HG03039 (cell line): Measurements from ENCODE around the gene CYP27B1.

Experiments used
- ATAC-seq: cut with Tn5 transposase; IDR thresholded peaks from one replicate; pipeline ENCODE4 v1.9.1; 2021; ENCODE audit warnings: mild to moderate bottlenecking, moderate library complexity; ENCODE audit not compliant: unreplicated experiment

The CYP27B1 gene

GRCh38 chr12:57752668-57753000, 14.2 kb downstream of the CYP27B1 start:
- ATAC-seq = no peak

DNA sequence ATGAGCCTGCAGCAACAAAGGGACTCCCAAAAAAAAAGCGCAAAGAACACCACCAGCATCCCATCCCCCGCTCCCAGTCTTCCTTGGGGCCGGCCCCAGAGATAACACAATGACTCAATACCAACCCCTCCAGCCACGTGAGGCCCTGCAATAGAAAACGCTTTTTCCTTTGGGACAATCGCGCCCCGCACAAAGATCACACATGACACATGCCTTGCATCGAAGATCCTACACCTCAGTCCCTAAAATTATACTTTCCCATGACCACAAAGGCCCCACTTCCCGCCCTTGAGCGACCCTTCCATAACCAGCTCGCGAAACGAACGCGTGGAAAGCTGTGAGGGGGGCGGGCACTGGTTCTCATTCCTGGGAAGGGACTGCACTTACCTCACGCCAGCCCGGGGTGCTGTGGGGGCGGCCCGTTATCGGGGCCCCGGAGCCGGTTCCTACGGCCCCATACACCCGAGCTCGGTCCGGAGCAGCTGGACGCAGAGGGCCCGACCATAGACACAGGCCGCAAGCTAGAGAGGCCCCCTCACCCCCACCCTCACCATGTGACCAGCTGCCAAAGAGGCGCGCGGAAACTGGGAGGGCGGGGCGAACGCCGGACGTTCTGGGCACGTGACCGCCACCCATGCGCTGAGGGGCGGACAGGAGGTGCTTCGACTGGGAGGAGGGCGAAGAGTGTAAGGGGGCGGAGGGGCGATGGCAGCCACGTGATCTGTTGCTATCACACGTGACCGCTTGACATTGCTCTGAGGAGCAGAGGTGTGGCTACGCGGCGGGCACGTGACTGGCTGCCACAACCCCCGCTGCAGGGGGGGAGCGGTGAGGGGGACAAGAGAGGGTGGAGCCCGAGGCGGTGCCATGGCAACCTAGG, 14.8 kb downstream of the CYP27B1 start, which contains the start of gene CDK4:
CDK4 (minus strand) TSS at position 523 of the 880 bp plus-strand sequence. CDS start 593 bp downstream, outside the sequence.
- ATAC-seq = peak; percentile 70

- ATAC-seq = no peak
Measured at GRCh38 chr12:57751432-57751787, 15.5 kb downstream of the CYP27B1 start.

GRCh38 chr12:57750561-57751431, 16.1 kb downstream of the CYP27B1 start:
- ATAC-seq = no peak

- no peak for ATAC-seq
Measured at GRCh38 chr12:57749061-57749460, 17.8 kb downstream of the CYP27B1 start.

DNA sequence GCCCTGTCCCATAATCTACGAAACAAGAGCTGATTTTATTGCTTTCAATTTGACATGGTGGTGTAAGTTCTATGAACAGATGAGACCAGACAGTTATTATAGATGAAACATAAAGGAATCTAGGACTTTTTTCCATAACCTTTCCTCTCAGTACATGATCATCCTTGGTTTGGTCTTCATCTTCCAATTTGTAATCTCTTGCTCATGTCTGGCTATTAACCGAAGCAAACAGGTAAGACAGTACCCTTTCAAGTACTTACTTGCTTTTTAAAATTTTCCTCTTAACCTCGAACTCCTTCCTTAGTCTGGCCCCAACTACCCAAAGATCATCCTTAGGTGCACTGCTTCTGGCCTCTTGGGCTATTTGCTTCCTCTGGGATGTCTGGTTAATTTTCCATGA, 20.9 kb downstream of the CYP27B1 start:
- no peak for ATAC-seq

DNA sequence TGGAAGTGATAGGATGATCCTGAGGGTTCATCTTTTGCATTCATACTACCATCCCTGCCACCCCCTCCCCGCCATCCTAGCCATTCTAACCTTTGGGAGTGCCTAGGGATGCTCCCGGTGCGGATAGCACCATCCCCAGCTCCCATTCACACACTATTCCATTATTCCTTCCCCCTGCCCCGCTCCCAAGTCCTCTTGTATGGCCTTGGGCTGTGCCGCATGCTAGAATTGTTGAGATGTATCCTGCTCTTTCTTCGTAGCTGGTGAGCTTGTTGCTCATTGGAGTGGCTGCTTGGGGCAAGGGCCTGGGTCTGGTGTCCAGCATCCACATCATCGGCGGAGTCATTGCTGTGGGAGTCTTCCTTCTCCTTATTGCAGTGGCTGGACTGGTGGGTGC, 21.4 kb downstream of the CYP27B1 start:
- no peak for ATAC-seq

GRCh38 chr12:57744777-57745484, 21.9 kb downstream of the CYP27B1 start, which contains the start of gene TSPAN31:
TSS of gene TSPAN31 (plus strand) at chr12:57745039. CDS start at chr12:57745155, 116 bp downstream.
- peak; percentile 81 for ATAC-seq

GRCh38 chr12:57744194-57744776, 22.6 kb downstream of the CYP27B1 start:
- peak; percentile 30 for ATAC-seq

GRCh38 chr12:57743769-57744168, 23.1 kb downstream of the CYP27B1 start:
- no peak for ATAC-seq

DNA sequence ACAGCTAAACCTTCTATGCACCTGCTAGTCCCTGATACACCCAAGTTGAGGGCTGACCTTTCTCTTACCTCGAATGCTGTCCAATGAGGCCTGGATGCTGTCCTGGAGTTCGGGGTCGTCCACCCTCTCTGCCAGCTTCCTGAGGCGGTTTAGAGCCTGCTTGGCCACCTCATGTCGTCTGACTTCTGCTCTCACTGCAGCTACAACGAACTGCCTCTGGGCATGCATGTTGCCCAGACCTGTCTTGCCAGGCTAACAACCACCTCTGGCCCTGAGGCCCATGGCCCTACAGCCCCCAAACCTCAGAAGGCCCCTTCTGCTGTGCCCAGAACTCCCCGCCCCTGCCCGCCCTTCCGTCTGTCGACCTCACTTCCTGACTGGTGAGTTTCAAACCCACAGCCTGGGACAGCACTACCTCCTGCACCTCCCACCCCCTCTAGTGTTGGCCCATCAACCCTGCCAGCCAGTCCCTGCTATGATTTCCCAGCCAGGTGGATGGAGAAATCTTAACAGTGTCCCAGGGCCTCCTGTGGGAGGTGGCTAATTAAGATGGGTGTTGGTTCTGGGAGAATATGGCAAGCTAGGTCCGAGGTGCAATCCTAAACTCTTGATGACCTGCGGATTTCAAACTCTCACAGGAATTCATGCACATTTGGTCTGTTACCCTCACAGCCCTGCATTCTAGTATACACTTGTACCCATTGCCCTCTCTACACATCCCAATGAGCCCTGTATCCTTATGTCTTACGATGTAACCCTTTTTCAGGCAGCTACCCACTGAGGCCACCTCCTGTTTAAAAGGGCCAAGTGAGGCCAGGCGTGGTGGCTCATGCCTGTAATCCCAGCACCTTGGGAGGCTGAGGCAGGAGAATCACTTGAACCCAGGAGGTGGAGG, 24.8 kb downstream of the CYP27B1 start:
- ATAC-seq = peak; percentile 46

GRCh38 chr12:57741413-57741789, 25.5 kb downstream of the CYP27B1 start:
- ATAC-seq = no peak

GRCh38 chr12:57740656-57741412, 26.0 kb downstream of the CYP27B1 start:
- no peak for ATAC-seq

- ATAC-seq = no peak
Measured at GRCh38 chr12:57739914-57740538, 26.9 kb downstream of the CYP27B1 start.

DNA sequence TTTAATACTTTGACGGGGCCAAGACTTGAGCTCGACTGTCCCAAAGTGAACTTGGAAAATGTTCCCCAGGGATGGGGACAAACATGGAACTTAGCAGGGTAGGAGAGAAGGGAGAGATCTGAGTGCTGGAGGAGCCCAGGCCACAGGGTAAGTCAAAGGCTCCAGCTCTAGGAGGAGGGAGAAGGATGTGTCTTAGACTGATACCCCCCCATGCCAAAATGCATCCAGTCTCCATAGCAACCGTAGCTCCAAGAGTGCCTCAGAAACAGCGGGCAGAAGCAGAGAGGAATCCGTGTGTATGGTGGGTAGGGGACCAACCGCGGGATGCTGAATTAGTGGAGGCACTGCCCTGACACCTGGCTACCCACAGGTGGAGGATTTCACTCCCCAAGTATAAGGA, 27.5 kb downstream of the CYP27B1 start:
- no peak for ATAC-seq

DNA sequence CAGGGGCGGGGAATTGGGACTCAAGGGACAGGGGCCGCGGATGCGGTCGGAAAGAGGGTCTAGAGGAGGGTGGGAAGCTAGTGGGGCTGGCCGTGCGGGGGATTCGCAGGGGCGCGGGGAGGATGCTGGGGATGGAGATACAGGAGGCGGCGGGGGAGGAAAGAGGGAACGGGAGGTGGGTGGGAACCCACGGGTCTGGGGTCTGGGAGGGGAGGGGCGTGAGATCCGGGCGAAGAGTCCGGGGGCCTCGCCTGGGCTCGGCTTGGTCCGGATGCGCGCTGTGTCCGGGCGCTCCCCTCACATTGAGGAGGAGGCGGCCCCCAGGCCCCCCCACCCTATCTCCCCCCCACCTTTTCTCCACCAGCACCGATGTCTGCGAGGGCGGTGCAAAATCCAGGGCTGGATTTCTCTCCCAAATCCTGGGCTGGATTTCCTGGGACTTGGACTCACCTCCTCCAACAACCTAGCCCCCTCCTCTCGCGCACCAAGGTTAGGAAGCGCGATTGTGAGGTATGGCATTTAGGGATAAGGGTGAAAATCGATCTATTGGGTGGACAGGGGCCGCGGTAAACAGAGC, 28.1 kb downstream of the CYP27B1 start, which contains the start of gene AGAP2:
AGAP2 (minus strand) TSS at position 82 of the 577 bp plus-strand sequence. CDS start 496 bp downstream, outside the sequence.
- ATAC-seq = no peak

DNA sequence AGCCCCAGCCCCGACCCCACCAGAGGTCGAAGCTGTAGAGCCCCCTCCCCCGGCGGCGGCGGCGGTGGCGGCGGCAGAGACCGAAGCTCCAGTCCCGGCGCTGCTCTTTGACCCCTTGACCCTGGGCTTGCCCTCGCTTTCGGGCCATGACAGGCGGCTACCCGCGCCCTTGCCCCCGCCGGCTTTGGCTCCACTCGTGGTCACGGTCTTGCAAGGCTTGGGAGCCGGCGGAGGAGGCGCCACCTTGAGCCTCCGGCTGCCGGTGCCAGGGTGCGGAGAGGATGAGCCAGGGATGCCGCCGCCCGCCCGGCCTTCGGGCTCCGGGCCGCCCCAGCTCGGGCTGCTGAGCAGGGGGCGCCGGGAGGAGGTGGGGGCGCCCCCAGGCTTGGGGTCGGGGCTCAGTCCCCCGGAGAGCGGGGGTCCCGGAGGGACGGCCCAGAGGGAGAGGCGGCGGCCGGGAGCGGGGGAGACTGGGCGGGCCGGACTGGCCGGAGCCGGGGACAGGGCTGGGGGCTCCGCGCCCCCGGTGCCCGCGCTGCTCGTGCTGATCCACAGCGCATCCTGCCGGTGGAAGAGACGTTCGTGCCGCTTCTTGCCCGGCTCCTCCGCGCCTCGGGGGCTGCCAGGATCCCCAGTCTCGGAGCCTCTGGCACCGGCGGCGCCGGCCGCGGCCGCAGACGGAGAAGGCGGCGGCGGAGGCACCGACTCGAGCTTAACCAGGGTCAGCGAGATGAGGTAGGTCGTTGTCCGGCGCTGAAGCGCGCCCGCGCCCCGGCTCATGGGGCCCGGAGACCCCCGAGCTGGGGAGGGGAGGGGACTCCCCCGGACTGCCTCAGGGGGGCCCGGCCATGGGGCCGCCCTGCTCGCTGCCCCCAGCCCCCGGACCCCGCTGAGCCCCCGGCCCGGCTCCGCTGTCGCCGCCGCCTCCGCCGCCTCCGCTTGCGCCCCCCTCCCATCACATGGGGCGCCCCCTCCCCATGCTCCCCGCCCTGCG, 29.1 kb downstream of the CYP27B1 start:
- ATAC-seq = no peak
